Heart right ventricle (tissue), 16 donors: ENCODE results near the gene LONRF3. TPM values are rescaled to one million over a fixed set of nuclear protein-coding genes. Genes with fewer than 3 reads are reported as not detected.
"Not testable (repeated sequence)": the region's sequence is repeated elsewhere in the genome, so short reads cannot be mapped to it uniquely, and the experiment has no call there.

ENCODE experiments used
- ATAC-seq, 8 donors: fragments of 200-7000 bp; cut with Tn5 transposase; one replicate each; pipeline ENCODE4 v1.9.1; 2020; ENCODE audit warnings: mild to moderate bottlenecking in 8 of 8, moderate library complexity in 8 of 8, moderate number of reproducible peaks in 1 of 8
- DNase-seq, 2 donors: peaks; one replicate each; pipeline ENCODE4 v3.0.0-alpha.2; 2020
- H3K27ac ChIP-seq, 10 donors: fragments of 200-600 bp; sonication (generic) in 2 of 10; one replicate each; pipeline versions ENCODE4 v1.5.0 to v1.8.0; 2020 to 2022; ENCODE audit warnings: mild to moderate bottlenecking in 3 of 10
- H3K27me3 ChIP-seq, 7 donors: fragments of 200-600 bp; one replicate each; pipeline ENCODE4 v1.8.0; 2021 to 2022; ENCODE audit warnings: mild to moderate bottlenecking in 2 of 7
- H3K36me3 ChIP-seq, 9 donors: fragments of 200-600 bp; sonication (generic) in 1 of 9; one replicate each; pipeline versions ENCODE4 v1.5.0 to v1.8.0; 2020 to 2022; ENCODE audit warnings: mild to moderate bottlenecking in 2 of 9
- H3K4me1 ChIP-seq, 9 donors: fragments of 200-600 bp; sonication (generic) in 1 of 9; one replicate each; pipeline versions ENCODE4 v1.5.0 to v1.8.0; 2020 to 2022; ENCODE audit warnings: mild to moderate bottlenecking in 4 of 9
- H3K4me3 ChIP-seq, 10 donors: fragments of 200-600 bp; sonication (generic) in 2 of 10; one replicate each; pipeline versions ENCODE4 v1.5.0 to v1.8.0; 2020 to 2022; ENCODE audit warnings: mild to moderate bottlenecking in 7 of 10, moderate library complexity in 2 of 10
- H3K9me3 ChIP-seq, 11 donors: fragments of 200-600 bp in 10 of 11; sonication (generic) in 2 of 11; one replicate each; pipeline versions ENCODE4 v1.5.0 to v1.8.0; 2013 to 2022; ENCODE audit warnings: mild to moderate bottlenecking in 2 of 11, control low read depth in 1 of 11, moderate library complexity in 1 of 11
- WGBS, 2 donors: extraction: QIAGEN DNeasy Blood & Tissue Kit; methylation state at CpG; one replicate each; pipeline ENCODE4 v1.1.7; 2013; ENCODE audit warnings: inconsistent platforms in 1 of 2; 5-methylcytosine and 5-hydroxymethylcytosine counted together
- intact Hi-C, 10 donors: fragments of 100-400 bp; cut with DNase I; formaldehyde crosslinking; loops; one replicate each; pipeline versions ENCODE4 v1.11.1 to v1.14.2; 2022
- polyA plus RNA-seq, 2 donors: library from polyadenylated mRNA; stranded (reverse); fragments of 200-250 nt; gene quantifications; one replicate each; pipeline ENCODE4 v1.2.3, GENCODE V29; 2013
- total RNA-seq, 10 donors: library from RNA; stranded (reverse); fragmentation: NEBNext Ultra II Directional in 3 of 10; extraction: Animal tissue kit (Norgen Biotek cat#: 25700) in 3 of 10; gene quantifications; one replicate each; pipeline versions ENCODE4 v1.2.1 to v1.2.4, GENCODE V29; 2021 to 2023
- TF ChIP-seq, protein P1 (sequence below), 9 donors: fragments of 200-600 bp; sonication (generic) in 2 of 9; IDR thresholded peaks; one replicate each; pipeline versions ENCODE4 v1.5.0 to v1.8.0; 2021 to 2022; ENCODE audit warnings: antibody characterized with exemption in 9 of 9, mild to moderate bottlenecking in 5 of 9, moderate library complexity in 1 of 9
- donor health status: Arrhythmogenic right ventricular cardiomyopathy.
- donor health status: ischemic (EF 13 %, LVEDD 7.1; RV severe dilation, severe dysfunction).
- donor health status: healthy with polysubstance abuse.
- donor health status: DM: no; HTN: yes; CAD: no.
- donor health status: DM: no; HTN: no; CAD: no.
- donor health status: ischemic (EF 25% LVEDD 6.9; RV normal size, moderate dysfunction).
- donor health status: ischemic (EF 25% LVEDD 5.7; RV mildly dilated, moderate dysfunction).
- donor health status: healthy.
- donor health status: DM: yes; HTN: yes; CAD: no.
- donor health status: Ischemic cardiomyopathy.
- donor health status: ischemic (EF 35%, LVEDD 5.7; RV mildly dilated, moderate dysfunction).
- donor health status: nonischemic (EF 11% LVEDD 7.7; RV severe dilation, severe dysfunction).
- donor health status: DM: yes; HTN: yes; CAD: no.
- donor health status: PGD.
- donor health status: ischemic (EF 29% LVEDD 5.4; RV normal size, mild dysfunction).
- donor health status: nonischemic (EF 23%, LVEDD 6.1; RV moderate dilation, normal function).

The LONRF3 gene
- total and polyA plus RNA-seq, 12 donors, result 0.43 to 6.1 (median 1.3) TPM

GRCh38 chrX:118983513-118983912 lies 9.1 kb downstream of the LONRF3 start:
- Histone ChIP-seq H3K4me3 (no peak overlapping the region), H3K36me3 (peaks cover 0 to 16% (median 0%) of the 10 kb centered on the region in 9 donors)
- TF ChIP-seq, protein P1, sequence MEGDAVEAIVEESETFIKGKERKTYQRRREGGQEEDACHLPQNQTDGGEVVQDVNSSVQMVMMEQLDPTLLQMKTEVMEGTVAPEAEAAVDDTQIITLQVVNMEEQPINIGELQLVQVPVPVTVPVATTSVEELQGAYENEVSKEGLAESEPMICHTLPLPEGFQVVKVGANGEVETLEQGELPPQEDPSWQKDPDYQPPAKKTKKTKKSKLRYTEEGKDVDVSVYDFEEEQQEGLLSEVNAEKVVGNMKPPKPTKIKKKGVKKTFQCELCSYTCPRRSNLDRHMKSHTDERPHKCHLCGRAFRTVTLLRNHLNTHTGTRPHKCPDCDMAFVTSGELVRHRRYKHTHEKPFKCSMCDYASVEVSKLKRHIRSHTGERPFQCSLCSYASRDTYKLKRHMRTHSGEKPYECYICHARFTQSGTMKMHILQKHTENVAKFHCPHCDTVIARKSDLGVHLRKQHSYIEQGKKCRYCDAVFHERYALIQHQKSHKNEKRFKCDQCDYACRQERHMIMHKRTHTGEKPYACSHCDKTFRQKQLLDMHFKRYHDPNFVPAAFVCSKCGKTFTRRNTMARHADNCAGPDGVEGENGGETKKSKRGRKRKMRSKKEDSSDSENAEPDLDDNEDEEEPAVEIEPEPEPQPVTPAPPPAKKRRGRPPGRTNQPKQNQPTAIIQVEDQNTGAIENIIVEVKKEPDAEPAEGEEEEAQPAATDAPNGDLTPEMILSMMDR (IDR thresholded peaks at IDR 0.05), result no peak

GRCh38 chrX:118988911-118989310 lies 14.5 kb downstream of the LONRF3 start:
- DNase-seq (no peak), ATAC-seq (no peak)
- Histone ChIP-seq H3K36me3 (peaks cover 0 to 31% (median 0%) of the 10 kb centered on the region in 9 donors), H3K4me1 (no peaks in the 10 kb centered on the region), H3K4me3 (no peak overlapping the region), H3K9me3 (no peaks in the 10 kb centered on the region), H3K27me3 (no peaks in the 10 kb centered on the region), H3K27ac (no peak overlapping the region)
- 78 to 85% methylated on average over 7 of the region's 7 CpGs for WGBS, 2 donors
- intact Hi-C loops, result no loop called here
- TF ChIP-seq, protein P1 (IDR thresholded peaks at IDR 0.05), result no peak

More at GRCh38 chrX:118983513-118983912, 9.1 kb downstream of the LONRF3 start:
- no peak for ATAC-seq
- H3K27ac ChIP-seq, result no peak overlapping the region
- H3K4me1 ChIP-seq, result no peaks in the 10 kb centered on the region
- intact Hi-C loops, result no loop called here
- WGBS, 2 donors, result 80 to 82% methylated on average over 6 of the region's 6 CpGs
- DNase-seq, result no peak
- no peaks in the 10 kb centered on the region for H3K27me3 ChIP-seq
- H3K9me3 ChIP-seq, result no peaks in the 10 kb centered on the region

DNA sequence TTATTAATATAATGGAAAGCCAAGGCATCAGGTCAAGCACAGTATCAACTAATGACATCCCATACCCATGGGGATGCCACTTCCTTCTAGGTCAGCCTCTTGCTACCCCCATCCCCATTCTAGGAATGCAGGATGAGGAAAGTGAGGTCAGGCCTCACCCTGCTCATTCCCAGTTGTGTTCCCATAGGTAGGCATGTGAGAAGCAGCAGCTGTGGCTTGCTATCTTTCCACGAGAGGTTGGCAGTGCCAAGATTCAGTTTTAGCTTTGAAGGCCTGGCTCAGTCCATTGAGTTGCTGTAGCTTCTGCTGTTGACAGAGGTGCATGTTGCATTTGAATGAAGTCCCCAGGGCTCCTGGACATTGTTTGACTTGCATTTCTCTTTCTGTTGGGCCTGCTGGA lies 15.5 kb downstream of the LONRF3 start:
- 56 to 85% methylated on average over 1 of the region's 1 CpG for WGBS, 2 donors
- Histone ChIP-seq H3K4me3 (no peak overlapping the region), H3K27ac (no peak overlapping the region), H3K9me3 (no peaks in the 10 kb centered on the region), H3K4me1 (no peaks in the 10 kb centered on the region), H3K36me3 (peaks cover 0 to 28% (median 0%) of the 10 kb centered on the region in 9 donors), H3K27me3 (no peaks in the 10 kb centered on the region)
- intact Hi-C loops, result no loop called here
- DNase-seq (no peak), ATAC-seq (no peak)
- TF ChIP-seq, protein P1 (IDR thresholded peaks at IDR 0.05), result no peak

- ATAC-seq (no peak), DNase-seq (no peak)
- H3K36me3 ChIP-seq, result peaks cover 0 to 24% (median 0%) of the 10 kb centered on the region in 9 donors
- no peak overlapping the region for H3K27ac ChIP-seq
- WGBS, 2 donors, result 70 to 78% methylated on average over 11 of the region's 11 CpGs
- H3K4me3 ChIP-seq, result no peak overlapping the region
- no peaks in the 10 kb centered on the region for H3K9me3 ChIP-seq
- intact Hi-C loops, result no loop called here
- TF ChIP-seq, protein P1 (IDR thresholded peaks at IDR 0.05), result no peak
- no peaks in the 10 kb centered on the region for H3K27me3 ChIP-seq
- H3K4me1 ChIP-seq, result no peaks in the 10 kb centered on the region
Observed at GRCh38 chrX:118990512-118991227, 16.3 kb downstream of the LONRF3 start.

GRCh38 chrX:118992441-118993121 lies 18.2 kb downstream of the LONRF3 start:
- H3K36me3 ChIP-seq, result peaks cover 0 to 24% (median 0%) of the 10 kb centered on the region in 9 donors
- intact Hi-C loops, H3K4me1 ChIP-seq, DNase-seq, H3K27me3 ChIP-seq, H3K4me3 ChIP-seq, H3K27ac ChIP-seq, H3K9me3 ChIP-seq, ATAC-seq: not testable (repeated sequence)
- WGBS, 2 donors, result 71 to 88% methylated on average over 4 of the region's 4 CpGs
